Trophoblast cell (in vitro differentiated cells and primary cell): Measurements from ENCODE around the gene ATP13A2.
A peak's percentile ranks its signal among the peaks of the same experiment; 100 is the strongest.

Source experiments
- DNase-seq, 2 donors: peaks; one replicate each; pipeline ENCODE4 v3.0.0-alpha.2; 2016
- H2AFZ ChIP-seq: 2 replicates; pipeline ENCODE4 v1.6.1; 2013; ENCODE audit warnings: low read length, moderate library complexity, mild to moderate bottlenecking; ENCODE audit not compliant: insufficient read depth, poor library complexity
- H2AK5ac ChIP-seq: 2 replicates; pipeline ENCODE4 v1.6.1; 2013; ENCODE audit warnings: mild to moderate bottlenecking, low read length
- H2BK120ac ChIP-seq: 2 replicates; pipeline ENCODE4 v1.6.1; 2013; ENCODE audit warnings: low read length, mild to moderate bottlenecking, moderate library complexity; ENCODE audit not compliant: insufficient read depth, poor library complexity
- H2BK12ac ChIP-seq: 2 replicates; pipeline ENCODE4 v1.6.1; 2013; ENCODE audit warnings: mild to moderate bottlenecking, low read length, moderate library complexity
- H2BK5ac ChIP-seq: 2 replicates; pipeline ENCODE4 v1.6.1; 2013; ENCODE audit warnings: low read length, low read depth, moderate library complexity, mild to moderate bottlenecking; ENCODE audit not compliant: poor library complexity
- H3K14ac ChIP-seq: 2 replicates; pipeline ENCODE4 v1.6.1; 2013; ENCODE audit warnings: mild to moderate bottlenecking, low read length
- H3K18ac ChIP-seq: 2 replicates; pipeline ENCODE4 v1.6.1; 2013; ENCODE audit warnings: mild to moderate bottlenecking, low read length
- H3K23ac ChIP-seq: 2 replicates; pipeline ENCODE4 v1.6.1; 2013; ENCODE audit warnings: low read length
- H3K27ac ChIP-seq: 2 replicates; pipeline ENCODE4 v1.5.1; 2013; ENCODE audit warnings: low read depth, mild to moderate bottlenecking, inconsistent platforms, low read length, moderate library complexity
- H3K27me3 ChIP-seq: 2 replicates; pipeline ENCODE4 v1.6.1; 2013; ENCODE audit warnings: inconsistent platforms, mild to moderate bottlenecking, low read length, moderate library complexity; ENCODE audit not compliant: insufficient read depth
- H3K36me3 ChIP-seq, 2 experiments: 1 replicate in 1 of 2; 2 replicates in 1 of 2; pipeline ENCODE4 v1.6.1; 2013; ENCODE audit warnings: low read length in 2 of 2, mild to moderate bottlenecking in 2 of 2, moderate library complexity in 1 of 2; ENCODE audit not compliant: insufficient read depth in 2 of 2, control insufficient read depth in 1 of 2
- H3K4ac ChIP-seq: 2 replicates; pipeline ENCODE4 v1.6.1; 2013; ENCODE audit warnings: low read depth, mild to moderate bottlenecking, low read length, moderate library complexity
- H3K4me1 ChIP-seq, 2 experiments: 1 replicate in 1 of 2; 2 replicates in 1 of 2; pipeline ENCODE4 v1.6.1; 2013; ENCODE audit warnings: low read length in 2 of 2, mild to moderate bottlenecking in 2 of 2, moderate library complexity in 1 of 2; ENCODE audit not compliant: insufficient read depth in 2 of 2, control insufficient read depth in 1 of 2
- H3K4me2 ChIP-seq: 2 replicates; pipeline ENCODE4 v1.6.1; 2013; ENCODE audit warnings: inconsistent platforms, mild to moderate bottlenecking, low read length, moderate library complexity
- H3K4me3 ChIP-seq: 2 replicates; pipeline ENCODE4 v1.5.1; 2013; ENCODE audit warnings: mild to moderate bottlenecking, low read depth, low read length, inconsistent platforms
- H3K79me1 ChIP-seq: one replicate; pipeline ENCODE4 v1.6.1; 2013; ENCODE audit warnings: low read length
- H3K79me2 ChIP-seq: 2 replicates; pipeline ENCODE4 v1.6.1; 2013; ENCODE audit warnings: low read length, mild to moderate bottlenecking; ENCODE audit not compliant: control insufficient read depth, insufficient read depth, poor library complexity
- H3K9ac ChIP-seq: 2 replicates; pipeline ENCODE4 v1.6.1; 2013; ENCODE audit warnings: mild to moderate bottlenecking, low read length
- H3K9me3 ChIP-seq: 2 replicates; pipeline ENCODE4 v1.6.1; 2013; ENCODE audit warnings: low read depth, mild to moderate bottlenecking, control low read depth, inconsistent platforms, low read length; ENCODE audit not compliant: insufficient read depth
- H4K12ac ChIP-seq: 2 replicates; pipeline ENCODE4 v1.6.1; 2013; ENCODE audit warnings: low read depth, mild to moderate bottlenecking, low read length, moderate library complexity
- H4K8ac ChIP-seq: 2 replicates; pipeline ENCODE4 v1.6.1; 2013; ENCODE audit warnings: low read depth, mild to moderate bottlenecking, low read length, moderate library complexity
- H4K91ac ChIP-seq: one replicate; pipeline ENCODE4 v1.6.1; 2013; ENCODE audit warnings: low read depth, mild to moderate bottlenecking, low read length, moderate library complexity
- WGBS: extraction: QIAGEN DNeasy Blood & Tissue Kit; methylation state at CpG from one replicate; pipeline ENCODE4 v1.1.7; 2013; ENCODE audit warnings: missing lambda C conversion rate; ENCODE audit not compliant: insufficient read length, insufficient coverage; ENCODE audit errors: extremely low coverage; 5-methylcytosine and 5-hydroxymethylcytosine counted together

ATP13A2 gene

DNA sequence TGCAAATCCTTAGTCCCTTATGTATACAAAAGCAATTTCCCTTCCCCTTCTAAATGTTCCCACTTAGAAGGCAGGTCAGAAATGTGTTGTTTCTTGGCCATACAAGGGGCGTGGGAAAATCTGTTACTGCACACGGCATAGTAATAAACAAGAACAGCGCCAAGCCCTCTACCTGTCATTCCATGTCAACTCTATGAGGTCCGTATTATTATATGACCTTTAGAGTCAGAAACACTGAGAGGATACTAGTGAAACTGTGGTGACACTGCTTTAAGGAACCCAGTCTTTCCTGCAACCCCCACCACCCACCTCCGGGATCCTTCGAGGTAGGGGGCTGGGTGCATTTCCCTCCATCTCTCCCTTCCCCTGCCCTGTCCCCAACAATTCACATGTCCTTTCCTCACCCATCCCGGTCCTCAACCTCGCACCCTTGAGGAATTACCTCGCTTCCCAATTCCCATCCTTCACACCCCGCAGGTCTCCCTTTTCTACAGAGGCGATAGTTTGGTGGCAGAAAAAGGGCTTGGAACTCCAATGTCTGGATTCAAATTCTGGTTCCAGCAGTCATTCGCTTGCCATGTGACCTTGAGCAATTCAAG, 41.5 kb upstream of the ATP13A2 start:
- Histone ChIP-seq H3K79me1 (peaks cover 2% of the 10 kb centered on the region), H3K4me3 (peak overlapping the region; percentile 90), H3K4me2 (peak overlapping the region; percentile 100), H3K36me3 (peaks cover 7 to 9% of the 10 kb centered on the region in 2 experiments), H4K12ac (no peak overlapping the region), H2BK5ac (no peak overlapping the region), H3K9ac (peak overlapping the region; percentile 91), H3K79me2 (peaks cover 7% of the 10 kb centered on the region), H3K14ac (peak overlapping the region; percentile 94), H2AFZ (no peak overlapping the region), H3K27ac (no peak overlapping the region), H2BK12ac (no peak overlapping the region), H2BK120ac (peak overlapping the region; percentile 70), H3K27me3 (no peaks in the 10 kb centered on the region), H3K9me3 (peaks cover 2% of the 10 kb centered on the region), H3K23ac (no peak overlapping the region), H2AK5ac (peak overlapping the region; percentile 38), H3K4ac (peak overlapping the region; percentile 99), H3K18ac (peak overlapping the region; percentile 41), H3K4me1 (peaks cover 0 to 7% of the 10 kb centered on the region in 2 experiments), H4K91ac (peak overlapping the region; percentile 80), H4K8ac (peak overlapping the region; percentile 95)
- WGBS: no CpG with 5 or more reads among the region's 12 CpGs
- no peak for DNase-seq

DNA sequence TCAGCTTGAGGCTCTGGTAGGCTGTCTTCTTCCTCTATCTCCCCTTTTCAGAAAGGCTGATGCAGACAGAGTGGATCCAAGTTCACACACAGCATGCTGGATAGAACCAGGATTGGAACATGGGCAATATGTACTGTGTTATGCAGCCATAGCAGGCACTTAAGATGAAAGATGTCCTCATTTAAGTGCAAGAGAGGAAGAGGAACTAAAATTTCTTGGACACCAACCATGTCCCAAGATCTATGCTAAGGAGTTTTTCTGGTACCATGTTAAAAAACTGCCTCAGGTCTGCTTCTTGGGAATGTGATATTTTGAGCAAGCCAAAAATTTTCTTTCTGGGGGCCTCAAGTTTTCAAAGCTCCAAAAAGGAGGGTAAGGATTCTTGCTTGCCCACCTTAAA, 40.9 kb upstream of the ATP13A2 start:
- Histone ChIP-seq H3K79me1 (peaks cover 2% of the 10 kb centered on the region), H2AFZ (no peak overlapping the region), H3K4me2 (peak overlapping the region; percentile 100), H3K36me3 (peaks cover 7 to 9% of the 10 kb centered on the region in 2 experiments), H3K9ac (no peak overlapping the region), H3K27ac (no peak overlapping the region), H3K79me2 (peaks cover 7% of the 10 kb centered on the region), H2AK5ac (no peak overlapping the region), H3K9me3 (peaks cover 2% of the 10 kb centered on the region), H2BK120ac (no peak overlapping the region), H2BK5ac (no peak overlapping the region), H3K4ac (peak overlapping the region; percentile 99), H3K18ac (no peak overlapping the region), H4K91ac (no peak overlapping the region), H3K27me3 (no peaks in the 10 kb centered on the region), H3K4me1 (peaks cover 0 to 7% of the 10 kb centered on the region in 2 experiments), H4K12ac (no peak overlapping the region), H3K14ac (no peak overlapping the region), H2BK12ac (no peak overlapping the region), H3K4me3 (no peak overlapping the region), H4K8ac (no peak overlapping the region), H3K23ac (no peak overlapping the region)
- no peak for DNase-seq

DNA sequence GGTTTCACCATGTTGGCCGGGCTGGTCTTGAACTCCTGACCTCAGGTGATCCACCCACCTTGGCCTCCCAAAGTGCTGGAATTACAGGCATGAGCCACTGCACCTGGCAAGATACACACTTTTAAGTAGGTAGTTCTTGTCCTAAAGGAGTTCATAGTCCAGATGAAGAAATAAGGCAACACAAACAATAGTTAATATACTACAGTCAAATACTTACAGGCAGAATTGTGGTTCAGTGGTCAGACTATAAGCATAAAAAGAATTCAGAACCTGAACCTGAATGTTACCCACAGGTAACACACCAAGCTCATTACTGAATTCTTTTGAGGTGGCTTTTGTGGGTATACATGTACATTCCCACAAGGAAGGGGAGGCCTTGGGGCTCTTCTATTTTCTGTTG, 40.3 kb upstream of the ATP13A2 start:
- peaks cover 0 to 7% of the 10 kb centered on the region in 2 experiments for H3K4me1 ChIP-seq
- H3K18ac ChIP-seq: no peak overlapping the region
- no peak overlapping the region for H2BK5ac ChIP-seq
- WGBS: no CpG with 5 or more reads among the region's 1 CpG
- peak overlapping the region; percentile 38 for H3K4ac ChIP-seq
- H4K8ac ChIP-seq: no peak overlapping the region
- no peak overlapping the region for H3K23ac ChIP-seq
- peaks cover 7 to 9% of the 10 kb centered on the region in 2 experiments for H3K36me3 ChIP-seq
- H2BK120ac ChIP-seq: no peak overlapping the region
- peaks cover 7% of the 10 kb centered on the region for H3K79me2 ChIP-seq
- peaks cover 2% of the 10 kb centered on the region for H3K79me1 ChIP-seq
- no peak overlapping the region for H3K4me2 ChIP-seq
- H3K27ac ChIP-seq: no peak overlapping the region
- H2AK5ac ChIP-seq: no peak overlapping the region
- H3K27me3 ChIP-seq: no peaks in the 10 kb centered on the region
- no peak overlapping the region for H3K4me3 ChIP-seq
- no peak overlapping the region for H4K12ac ChIP-seq
- H3K14ac ChIP-seq: no peak overlapping the region
- peaks cover 2% of the 10 kb centered on the region for H3K9me3 ChIP-seq
- H3K9ac ChIP-seq: no peak overlapping the region
- no peak overlapping the region for H2BK12ac ChIP-seq
- H4K91ac ChIP-seq: no peak overlapping the region
- no peak for DNase-seq
- H2AFZ ChIP-seq: no peak overlapping the region

DNA sequence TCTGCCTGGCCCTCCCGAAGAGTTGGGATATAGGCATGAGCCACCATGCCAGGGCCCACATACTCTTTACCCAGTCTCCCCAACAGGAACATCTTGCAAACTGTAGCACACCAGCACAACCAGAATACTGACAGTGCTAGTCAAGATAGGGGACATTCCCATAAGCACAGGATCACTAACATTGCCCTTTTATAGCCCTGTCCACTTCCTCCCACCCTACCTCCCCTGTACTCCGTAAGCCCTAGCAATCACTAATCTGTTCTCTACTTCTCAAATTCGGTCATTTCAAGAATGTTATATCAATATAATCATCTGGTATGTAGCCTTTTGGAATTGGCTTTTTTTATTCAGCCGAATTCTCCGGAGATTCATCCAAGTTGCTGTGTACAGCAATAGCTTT, 36.2 kb upstream of the ATP13A2 start:
- WGBS: no CpG with 5 or more reads among the region's 5 CpGs
- Histone ChIP-seq H3K79me1 (no peaks in the 10 kb centered on the region), H3K79me2 (no peaks in the 10 kb centered on the region), H2AFZ (no peak overlapping the region), H3K27ac (no peak overlapping the region), H3K9me3 (no peaks in the 10 kb centered on the region), H3K4ac (no peak overlapping the region), H3K18ac (no peak overlapping the region), H2BK12ac (no peak overlapping the region), H4K8ac (no peak overlapping the region), H3K27me3 (no peaks in the 10 kb centered on the region), H3K4me2 (no peak overlapping the region), H2BK120ac (no peak overlapping the region), H3K36me3 (peaks cover 14 to 19% of the 10 kb centered on the region in 2 experiments), H2AK5ac (no peak overlapping the region), H4K12ac (no peak overlapping the region), H3K23ac (no peak overlapping the region), H4K91ac (no peak overlapping the region), H3K4me3 (no peak overlapping the region), H2BK5ac (no peak overlapping the region), H3K9ac (no peak overlapping the region), H3K4me1 (peaks cover 0 to 2% of the 10 kb centered on the region in 2 experiments), H3K14ac (no peak overlapping the region)
- DNase-seq: no peak
